Measurements from ENCODE around the gene TRAPPC2.
A peak's percentile ranks its signal among the peaks of the same experiment; 100 is the strongest.
"Not testable (repeated sequence)": the region's sequence is repeated elsewhere in the genome, so short reads cannot be mapped to it uniquely, and the experiment has no call there.

Gene TRAPPC2

DNA sequence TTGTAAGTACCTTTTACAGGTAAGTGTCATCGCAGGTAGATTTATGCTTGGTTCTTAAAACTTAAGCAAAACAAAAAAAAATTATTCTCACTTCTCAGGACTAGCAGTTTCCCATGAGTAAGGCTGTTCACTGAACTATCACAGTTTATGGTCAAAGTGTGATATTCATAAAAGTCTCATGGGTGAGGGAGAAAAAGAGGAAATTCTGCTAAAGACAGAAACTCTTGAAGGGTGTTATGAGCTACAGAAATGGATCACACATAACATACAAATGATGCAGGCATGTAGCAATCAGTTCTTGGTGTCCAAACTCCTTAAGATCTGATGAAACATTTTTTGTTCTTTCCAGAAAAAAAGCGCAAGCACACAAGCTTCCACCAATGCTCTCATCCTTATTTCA, 37.0 kb downstream of the TRAPPC2 start:
- no peak for DNase-seq

DNA sequence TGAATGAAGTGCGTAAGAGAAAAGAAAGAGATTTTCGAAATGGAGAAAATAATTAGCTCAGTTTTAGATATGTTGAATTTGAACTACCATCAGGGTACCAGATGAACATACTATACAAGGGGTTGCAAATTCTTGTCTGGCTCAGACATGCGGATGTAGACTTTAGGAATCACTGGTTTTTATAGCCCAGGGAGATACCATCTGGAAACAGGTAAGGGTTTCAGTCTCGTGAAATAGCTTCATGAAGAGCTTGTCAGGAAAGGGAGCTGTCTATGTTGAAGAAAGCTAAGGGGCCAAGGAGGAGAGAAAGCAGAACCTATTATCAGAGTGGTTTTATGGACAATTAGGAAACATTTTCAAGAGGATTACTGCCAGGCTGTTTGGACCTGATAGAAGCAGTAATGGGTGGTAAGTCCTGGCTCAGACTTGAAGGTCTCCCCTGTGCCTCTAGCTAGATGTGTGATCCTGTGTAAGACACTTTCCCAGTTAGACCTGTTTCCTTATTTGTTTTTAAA, 38.8 kb downstream of the TRAPPC2 start:
- no peak for DNase-seq

DNA sequence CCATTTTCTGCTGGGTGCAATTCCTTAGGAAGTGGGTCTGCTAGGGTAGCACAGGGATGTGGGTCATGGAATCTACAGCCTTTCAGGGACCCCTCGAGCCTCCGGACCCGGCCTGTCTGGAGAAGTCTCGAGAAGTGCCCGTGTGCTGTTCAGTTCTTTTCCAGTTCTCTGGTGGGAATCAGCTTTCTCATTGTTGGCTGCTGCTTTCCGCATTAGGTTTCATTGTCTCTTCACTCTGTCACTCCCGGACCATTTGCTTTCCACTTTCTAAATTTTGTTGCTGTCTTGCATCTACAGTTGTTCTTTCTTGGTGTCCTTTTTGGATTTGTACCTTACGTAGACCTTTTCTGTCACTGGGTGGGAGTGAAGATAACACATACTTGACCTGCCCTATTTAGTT, 39.4 kb downstream of the TRAPPC2 start:
- no peak for DNase-seq

DNA sequence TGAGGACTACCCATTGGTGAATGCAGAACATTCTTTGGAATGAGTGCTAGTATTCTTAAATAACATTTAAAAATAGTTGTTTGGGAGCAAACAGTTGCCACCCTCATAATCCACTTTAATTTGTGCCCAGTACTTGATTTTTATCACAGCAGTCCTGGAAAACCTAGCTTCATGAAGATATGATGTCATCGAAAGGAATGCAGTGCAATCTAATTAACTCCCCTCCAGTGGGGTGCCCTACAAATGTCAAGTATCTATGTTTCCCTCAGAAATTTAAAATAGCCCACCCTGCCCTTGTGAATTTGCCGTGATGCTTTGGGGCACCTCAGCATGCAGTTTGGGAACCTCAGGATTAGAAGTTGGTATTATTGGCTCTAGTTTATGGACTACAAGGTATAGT, 40.1 kb downstream of the TRAPPC2 start:
- no peak for DNase-seq

DNA sequence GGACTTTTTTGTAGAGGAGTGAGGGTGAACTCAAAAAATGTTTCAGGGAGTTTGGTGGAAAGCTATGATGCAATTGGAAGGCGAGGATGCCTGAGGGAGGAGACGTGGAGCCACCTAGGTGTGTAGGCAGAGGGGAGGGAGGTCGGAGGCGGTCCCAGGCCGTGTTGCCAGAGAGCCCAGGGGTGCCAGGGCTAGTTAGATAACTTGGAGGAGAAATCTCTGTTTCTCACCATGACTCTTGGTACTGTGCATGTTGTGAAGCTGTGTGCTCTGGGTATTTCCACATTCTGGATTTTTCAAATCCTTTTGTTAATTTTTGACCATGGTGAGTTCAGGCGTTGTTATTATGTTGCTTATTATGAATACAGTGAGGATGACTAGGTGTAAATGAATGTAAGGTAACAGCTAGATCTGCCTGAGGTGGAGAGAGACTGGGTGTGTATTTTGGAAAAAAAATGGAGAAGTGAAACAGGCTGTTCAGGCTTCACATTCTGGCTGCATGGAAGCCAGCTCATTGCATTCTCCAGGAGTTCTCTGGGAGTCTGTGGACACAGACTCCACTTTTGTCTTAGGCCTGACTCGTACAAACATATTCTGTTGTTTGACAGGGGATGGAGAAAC, 41.0 kb downstream of the TRAPPC2 start:
- DNase-seq, result no peak

DNA sequence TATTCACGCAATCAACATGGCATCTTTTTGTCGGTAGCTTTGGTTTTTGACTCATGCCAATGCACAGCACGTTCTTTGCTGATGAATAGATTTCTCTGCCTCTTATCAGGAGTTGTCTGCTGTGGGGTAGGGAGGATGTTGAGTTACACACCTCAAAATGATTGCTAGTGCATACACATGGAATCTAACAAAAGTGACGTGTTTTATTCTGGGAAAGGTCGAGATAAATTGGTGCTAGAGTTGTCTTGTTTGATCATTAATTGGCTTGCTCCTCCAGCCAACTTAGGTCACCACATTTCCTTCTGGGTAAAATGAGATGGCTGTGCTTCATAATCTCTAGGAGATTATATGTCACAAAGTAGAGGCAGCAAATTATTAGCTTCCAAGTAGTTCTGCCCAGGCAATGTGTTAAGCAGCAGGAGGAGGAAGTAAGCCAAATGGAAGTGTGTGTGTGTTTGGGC, 41.6 kb downstream of the TRAPPC2 start:
- DNase-seq, result no peak

DNA sequence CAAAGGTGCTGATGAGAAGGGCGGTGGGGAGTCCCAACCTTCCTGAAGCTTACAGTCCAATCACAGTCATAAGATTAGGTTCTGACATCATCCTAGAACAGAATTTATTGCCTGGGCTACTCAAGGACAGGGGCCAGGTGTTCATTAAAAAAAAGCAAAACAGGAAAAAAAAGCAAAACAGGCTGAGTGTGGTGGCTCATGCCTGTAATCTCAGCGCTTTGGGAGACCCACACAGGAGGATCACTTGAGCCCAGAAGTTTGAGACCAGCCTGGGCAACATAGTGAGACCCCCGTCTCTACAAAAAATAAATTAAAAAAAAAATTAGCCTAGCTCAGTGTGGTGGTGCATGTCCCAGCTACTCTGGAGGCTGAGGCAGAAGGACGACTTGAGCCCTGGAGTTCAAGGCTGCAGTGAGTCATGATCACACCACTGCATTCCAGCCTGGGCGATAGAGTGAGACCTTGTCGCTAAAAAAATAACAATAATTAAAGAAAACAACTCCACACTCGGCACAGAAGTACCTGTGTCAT, 42.5 kb downstream of the TRAPPC2 start:
- no peak for DNase-seq

DNA sequence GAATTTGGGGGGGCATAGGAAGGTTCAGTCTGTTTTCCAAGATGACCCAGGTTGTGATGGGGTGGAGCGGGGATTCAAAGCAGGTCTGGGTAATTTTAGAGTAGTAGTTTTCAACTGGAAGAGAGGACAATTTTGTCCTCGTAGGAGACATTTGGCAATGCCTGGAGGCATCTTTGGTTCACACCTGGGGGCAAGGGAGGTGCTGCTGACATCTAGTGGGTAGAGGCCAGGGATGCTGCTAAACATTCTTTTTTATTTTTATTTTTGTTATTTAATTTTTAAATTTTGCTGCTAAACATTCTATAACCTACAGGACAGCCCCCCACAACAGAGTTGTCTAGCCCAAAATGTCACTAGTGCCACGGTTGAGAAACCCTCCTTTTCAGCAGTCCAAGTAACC, 43.6 kb downstream of the TRAPPC2 start:
- no peak for DNase-seq

DNA sequence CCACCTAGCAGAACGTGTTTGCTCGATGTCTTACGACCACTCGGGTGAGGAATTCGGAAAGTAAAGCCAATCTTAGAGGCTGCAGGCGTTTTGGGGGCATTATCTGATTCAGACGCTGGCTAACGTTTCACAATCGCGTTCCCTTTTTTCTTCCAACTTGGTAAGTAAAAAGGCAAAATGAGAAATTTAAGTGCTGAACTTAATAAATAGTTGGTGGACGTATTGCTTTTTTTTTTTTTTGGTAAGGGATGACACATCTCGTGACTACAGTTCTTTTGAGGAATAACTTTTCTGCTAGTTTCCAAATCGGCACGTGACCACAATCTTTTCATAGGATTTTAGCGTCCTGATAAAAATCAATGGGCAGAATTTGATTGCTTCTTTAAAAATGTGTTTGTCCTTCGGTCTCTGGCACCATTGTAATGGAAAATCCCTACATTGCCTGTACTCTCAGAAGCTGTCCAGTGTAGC, 44.6 kb downstream of the TRAPPC2 start:
- no peak for DNase-seq

DNA sequence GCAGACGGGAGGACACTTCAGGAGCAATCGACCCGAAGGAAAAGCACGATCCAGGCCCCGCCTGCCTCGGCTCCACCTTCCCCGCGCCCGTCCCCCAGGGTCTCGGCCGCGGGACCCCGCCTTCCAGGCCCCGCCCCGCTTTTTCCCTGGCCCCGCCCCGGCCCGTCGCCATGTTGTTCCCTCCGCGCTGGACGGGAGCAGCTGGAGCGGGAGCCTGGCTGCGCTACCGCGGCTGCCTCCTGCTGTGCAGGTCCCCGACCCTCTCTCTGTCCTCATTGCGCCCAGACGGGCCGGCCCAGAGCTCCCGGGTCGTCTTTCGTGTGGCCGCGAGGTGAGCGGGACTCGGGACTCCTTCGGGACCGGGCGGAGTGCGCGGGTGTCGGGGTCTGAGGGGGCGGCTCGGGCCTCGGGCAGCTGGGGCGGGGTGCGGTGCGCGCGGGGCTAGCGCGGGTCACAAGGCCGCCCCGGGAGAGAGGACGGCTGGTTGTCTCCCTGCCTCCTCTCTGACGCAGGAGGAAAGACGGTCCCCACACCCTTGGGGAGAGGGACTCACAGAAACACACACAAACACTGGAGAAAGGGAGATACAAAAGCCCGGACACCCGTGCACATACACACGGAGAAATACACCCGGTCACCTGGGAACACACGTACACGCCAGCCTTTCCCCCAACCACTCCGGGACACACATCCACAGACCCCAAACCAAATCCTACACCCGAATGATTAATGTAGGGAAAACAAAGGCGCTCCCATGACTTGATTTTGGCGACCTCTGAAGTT, 45.3 kb downstream of the TRAPPC2 start, which contains the start of gene RAB9A:
TSS of gene RAB9A (plus strand) at position 171 of the 783 bp plus-strand sequence. CDS start 19,619 bp downstream, outside the sequence.
- peak; percentile 51 for DNase-seq

DNA sequence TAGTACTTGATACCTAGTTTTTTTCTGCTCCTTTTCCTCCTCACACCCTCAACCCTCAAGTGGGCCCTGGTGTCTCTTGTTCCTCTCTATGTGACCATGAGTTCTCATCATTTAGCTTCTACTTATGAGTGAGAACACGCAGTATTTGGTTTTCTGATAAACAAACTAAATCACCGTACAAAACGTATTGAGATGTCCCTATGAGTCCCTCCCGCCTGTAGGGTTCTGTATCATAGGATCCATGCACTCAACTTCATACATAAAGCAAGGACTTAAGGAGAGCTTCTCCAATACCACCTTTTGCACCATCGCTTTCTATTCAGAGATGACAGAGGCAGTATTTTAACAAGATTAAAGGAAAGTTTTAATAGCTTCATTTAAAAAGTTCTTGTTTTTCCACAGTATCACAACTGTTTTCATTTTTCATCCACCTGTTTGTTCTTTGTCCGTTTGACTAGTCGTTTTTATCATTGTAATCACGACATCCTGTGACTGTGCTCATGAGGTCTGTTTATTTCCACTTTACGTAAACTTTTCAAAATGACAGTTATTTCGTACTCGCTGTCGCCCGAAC, 45.9 kb downstream of the TRAPPC2 start:
- DNase-seq, result no peak

DNA sequence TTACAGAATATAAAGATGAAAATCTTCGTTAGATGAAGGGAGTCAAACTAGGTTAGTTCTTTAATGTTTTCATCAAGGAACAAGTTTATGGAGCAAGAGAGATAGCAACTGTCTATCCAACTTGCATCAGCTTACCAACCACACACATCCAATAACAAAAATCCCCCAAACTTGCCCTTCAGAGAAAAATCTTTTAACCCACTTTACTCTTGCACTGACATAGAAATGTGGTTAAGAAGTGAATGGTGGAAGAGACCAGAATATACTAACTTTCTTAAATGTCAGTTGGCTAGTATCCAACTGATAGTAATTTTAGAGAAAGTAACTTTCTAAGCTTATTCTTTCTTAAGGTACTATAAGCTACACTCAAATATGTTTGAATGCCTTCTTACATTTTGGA, 47.2 kb downstream of the TRAPPC2 start:
- no peak for DNase-seq

DNA sequence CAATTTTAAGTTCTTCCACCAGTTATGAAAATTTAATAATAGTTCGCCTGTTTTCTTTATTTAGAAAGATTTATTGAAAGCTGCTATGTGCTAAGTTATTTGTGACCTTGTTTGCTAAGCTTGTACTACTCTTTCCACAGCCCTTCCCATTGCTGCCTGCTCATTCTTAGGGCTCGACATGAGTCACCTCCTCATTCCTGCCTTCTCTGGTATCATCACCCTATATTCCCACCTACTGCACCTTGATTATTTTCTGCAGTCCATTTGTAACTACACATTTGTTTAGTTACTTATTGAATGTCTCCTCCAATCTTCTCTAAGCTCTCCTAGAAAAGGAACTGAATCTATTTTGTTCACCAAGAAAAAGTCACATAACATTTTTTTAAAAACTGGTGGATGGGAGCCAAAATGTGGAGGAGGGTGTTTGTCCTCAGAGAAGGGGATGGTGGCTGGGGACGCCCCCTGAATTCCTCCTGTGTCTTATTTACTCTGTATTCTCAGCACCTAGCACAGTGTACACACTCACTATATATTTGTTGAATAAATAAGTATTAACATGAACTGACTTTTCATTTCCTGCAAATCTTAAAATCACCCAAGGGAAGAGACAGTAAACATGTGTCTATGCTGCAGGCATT, 49.2 kb downstream of the TRAPPC2 start:
- DNase-seq, result no peak

DNA sequence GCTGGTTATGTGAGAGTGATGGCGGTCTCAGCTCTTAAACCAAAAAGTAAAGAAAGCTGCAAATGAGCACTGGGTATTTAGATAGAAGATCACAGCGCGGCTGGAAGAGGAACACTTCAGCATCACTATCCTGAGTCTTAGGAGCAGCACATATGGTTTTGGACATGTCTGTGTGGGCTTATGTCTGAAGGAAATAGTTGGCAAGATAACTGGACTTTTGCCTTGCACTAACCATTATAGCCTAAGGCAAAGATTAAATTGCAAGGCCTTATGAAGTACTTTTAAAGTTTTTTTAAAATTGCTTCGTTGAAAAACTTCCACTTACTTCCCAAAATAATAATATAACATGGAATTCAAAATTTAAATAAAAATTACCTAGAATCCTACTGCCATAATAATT, 50.1 kb downstream of the TRAPPC2 start:
- DNase-seq, result no peak

DNA sequence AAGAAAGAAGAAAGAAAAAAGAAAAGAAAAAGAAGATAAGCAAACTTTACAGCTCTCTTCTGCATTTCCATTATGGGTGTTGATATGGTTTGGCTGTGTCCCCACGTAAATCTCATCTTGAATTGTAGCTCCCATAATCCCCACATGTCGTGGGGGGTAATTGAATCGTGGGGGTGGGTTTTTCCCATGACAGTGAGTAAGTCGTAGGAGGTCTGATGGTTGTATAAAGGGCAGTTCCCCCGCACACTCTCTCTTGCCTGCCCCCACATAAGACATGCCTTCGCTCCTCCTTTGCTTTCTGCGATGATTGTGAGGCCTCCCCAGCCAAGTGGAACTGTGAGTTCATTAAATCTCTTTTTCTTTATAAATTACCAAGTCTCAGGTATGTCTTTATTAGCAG, 52.8 kb downstream of the TRAPPC2 start:
- DNase-seq, result no peak

DNA sequence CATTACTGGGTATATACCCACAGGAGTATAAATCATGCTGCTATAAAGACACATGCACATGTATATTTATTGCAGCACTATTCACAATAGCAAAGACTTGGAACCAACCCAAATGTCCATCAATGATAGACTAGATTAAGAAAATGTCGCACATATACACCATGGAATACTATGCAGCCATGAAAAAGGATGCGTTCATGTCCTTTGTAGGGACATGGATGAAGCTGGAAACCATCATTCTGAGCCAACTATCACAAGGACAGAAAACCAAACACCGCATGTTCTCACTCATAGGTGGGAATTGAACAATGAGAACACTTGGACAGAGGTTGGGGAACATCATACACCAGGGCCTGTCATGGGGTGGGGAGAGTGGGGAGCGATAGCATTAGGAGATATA, 54.7 kb downstream of the TRAPPC2 start:
- not testable (repeated sequence) for DNase-seq

DNA sequence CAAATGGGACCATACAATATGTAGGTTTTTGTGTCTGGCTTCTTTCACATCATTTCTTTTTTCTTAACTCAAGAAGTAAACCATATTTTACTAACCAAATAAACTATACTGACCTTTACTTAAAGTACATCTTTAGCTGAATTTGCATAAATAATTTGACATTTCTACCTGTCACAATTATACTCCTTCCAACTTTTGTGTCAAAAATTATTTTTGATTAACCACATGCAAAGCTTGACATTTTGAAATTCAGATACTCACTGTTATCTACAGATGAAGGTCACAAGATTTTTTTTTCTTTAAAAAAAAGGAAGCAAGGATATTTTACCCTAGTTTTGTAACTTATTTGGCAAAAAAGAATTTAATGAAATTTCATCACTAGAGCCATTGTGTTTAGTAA, 57.5 kb downstream of the TRAPPC2 start:
- DNase-seq, result no peak

DNA sequence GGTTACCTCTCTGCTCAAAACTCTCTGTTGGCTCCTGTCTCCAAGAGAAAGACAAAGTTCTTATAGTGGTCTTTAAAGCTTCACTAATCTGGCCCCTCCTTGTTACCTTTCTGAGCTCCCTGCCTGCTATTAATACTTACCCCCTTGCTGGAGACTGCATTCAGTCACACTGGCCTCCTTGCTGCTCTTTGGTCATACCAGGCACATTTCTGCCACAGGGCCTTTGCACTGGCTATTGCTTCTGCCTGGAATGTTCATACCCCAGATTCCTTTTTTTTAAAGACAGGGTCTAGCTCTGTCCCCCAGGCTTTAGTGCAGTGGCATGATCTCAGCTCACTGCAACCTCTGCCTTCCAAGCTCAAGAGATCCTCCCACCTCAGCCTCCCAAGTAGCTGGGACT, 61.4 kb downstream of the TRAPPC2 start:
- DNase-seq, result no peak

DNA sequence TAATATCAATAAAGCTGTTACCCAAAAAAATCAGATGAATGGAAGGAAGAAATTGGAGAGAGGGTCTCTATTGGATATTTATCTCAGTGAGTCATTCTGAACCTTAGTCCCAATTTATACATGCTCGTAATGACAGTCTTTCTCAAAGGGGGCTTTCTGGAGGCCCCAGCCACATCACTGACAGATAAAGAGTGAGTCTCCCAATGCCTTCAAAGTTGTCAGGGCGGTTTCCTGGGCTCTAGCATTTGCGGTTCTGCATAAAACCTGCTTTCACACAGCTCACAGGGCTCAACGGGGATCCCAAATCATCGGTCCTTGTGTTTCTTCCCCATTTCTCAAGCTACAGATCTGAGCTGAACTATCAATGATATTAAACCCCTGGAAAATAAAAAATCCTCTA, 64.2 kb downstream of the TRAPPC2 start:
- no peak for DNase-seq

DNA sequence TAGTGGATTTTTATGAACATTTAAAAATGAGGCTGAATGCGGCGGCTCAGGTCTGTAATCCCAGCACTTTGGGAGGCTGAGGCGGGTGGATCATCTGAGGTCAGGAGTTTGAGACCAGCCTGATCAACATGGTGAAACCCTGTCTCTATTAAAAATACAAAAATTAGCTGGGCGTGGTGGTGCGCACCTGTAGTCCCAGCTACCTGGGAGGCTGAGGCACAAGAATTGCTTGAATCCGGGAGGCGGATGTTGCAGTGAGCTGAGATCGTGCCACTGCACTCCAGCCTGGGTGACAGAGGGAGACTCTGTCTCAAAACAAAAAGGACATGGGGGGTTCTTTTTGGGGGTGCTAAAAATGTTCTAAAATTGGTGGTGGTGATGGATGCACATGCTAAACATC, 64.7 kb downstream of the TRAPPC2 start:
- DNase-seq, result not testable (repeated sequence)

DNA sequence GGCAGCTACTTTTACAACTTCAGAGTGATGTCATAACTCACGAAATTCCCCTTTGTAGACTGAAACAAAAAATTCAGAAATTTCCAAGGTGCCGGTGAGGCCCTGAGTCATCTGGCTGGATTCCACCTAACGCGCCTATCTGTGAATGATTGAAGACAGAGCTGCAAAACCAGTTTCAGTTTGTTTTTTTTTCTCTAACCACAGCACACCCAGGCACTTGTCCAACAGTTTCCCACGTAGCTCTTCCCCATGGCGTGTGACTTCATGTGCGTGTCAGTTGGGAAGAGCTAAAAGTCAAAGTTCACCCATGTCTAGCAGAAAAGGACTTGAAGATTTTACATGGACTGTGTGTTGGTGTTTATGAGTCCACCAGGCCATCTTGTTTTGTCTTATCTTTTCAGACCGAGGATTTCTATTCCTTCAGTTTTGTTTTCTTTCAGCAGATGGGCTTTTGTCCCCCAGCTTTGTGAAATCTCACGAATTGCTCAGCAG, 65.1 kb downstream of the TRAPPC2 start:
- no peak for DNase-seq

DNA sequence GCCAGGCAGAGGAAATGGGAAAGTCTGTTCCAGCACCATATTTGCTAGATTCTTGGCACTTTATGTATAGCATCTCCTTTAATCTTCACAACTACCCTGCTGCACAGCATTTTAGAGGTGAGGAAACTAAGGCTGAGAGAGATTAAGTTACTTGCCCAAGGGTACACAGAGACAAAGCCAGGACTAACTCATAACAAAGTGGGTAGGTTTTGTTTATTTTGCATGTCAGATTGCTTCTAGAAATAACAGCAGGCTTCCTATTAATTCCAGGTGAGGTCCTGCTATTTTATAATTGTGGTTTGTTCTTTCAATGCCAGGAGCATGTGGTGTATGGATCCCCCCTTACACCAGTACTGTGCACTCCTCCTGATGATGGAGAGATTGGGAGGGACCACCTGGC, 66.5 kb downstream of the TRAPPC2 start:
- DNase-seq, result no peak

DNA sequence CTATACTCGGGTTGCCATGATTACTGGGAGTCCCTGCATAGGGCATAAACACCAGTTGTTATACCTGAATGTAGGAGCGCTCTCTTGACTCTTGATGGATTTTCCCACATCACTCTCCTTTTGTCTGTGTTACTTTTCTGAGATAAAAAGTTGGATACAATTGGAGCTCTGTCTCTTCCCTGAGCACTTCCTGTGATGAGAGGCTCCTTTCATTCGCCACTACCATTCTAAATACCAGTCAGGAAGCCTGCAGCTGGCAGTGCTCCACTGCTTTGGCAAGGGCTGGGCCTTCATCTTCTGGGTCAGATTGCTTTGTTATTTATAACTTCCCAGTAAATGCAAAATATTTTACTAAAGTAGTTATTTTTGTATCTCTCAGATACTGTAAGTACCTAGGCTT, 67.6 kb downstream of the TRAPPC2 start:
- no peak for DNase-seq

Data from NCI-H1436 (cell line).